ENCODE data around the gene SLC39A13. TPM values are rescaled to one million over a fixed set of nuclear protein-coding genes. Genes with fewer than 3 reads are reported as not detected.
A peak's percentile ranks its signal among the peaks of the same experiment; 100 is the strongest.

Gene SLC39A13
- total and polyA plus RNA-seq, 8 donors = 14.6 to 55.6 (median 22.4) TPM

DNA sequence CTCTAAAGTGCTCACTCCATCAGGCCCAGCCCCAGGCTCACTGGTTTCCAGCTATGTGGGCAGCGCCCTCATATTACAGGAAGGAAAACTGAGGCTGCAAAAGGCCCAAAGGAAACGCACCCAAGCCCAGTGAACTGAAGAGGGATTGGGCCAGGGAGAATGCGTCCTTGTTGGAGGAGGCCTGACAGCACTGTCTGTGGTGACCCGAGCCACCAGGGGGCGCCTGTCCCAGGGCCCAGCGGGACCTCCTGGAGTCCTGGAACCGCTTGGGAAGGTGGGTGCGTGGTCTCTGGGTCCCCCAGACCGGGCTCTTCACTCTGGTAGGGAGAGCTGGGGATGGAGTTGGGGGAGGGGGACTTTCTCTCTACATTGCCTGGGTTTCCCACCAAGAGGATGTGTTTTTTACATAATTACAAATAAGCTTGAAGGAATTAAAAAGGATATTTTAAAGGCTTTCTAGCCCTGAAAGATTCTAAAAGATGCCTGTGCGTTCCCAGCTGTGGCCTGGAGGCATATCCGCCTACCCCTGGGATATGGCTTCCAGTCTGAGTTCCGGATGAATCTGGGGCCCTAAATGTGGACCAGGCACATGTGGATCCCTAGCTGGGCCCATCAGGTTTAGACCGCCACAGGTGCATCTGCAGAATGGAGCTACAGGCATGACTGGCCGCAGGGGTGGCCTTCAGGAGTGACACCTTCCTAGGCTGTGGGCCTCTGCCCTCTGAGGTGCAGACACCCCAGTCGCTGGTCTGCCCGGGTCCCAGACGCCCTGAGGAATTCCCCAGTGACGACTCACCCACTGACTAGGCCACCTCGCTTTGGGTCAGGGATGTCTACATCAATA, 34.3 kb upstream of the SLC39A13 start:
- no peaks in the 10 kb centered on the region for H3K4me1 ChIP-seq
- no peaks in the 10 kb centered on the region for H3K9me3 ChIP-seq
- H3K4me3 ChIP-seq = no peak overlapping the region
- H3K27ac ChIP-seq = no peak overlapping the region
- ATAC-seq = peak; percentile 88 to 95 (median 90)
- H3K27me3 ChIP-seq = no peaks in the 10 kb centered on the region
- peak; percentile 68 to 96 (median 82) for DNase-seq
- no peak for FAIRE-seq
- H3K36me3 ChIP-seq = no peaks in the 10 kb centered on the region
- WGBS, 2 donors = 36 to 43% methylated on average over 19 of the region's 19 CpGs
- intact Hi-C loops (cut with DNase I) = loop anchor here in 1 of 3 donors (10.0 kb wide), 1 partner anchor 71 kb away; the partner anchor contains the start of gene RAPSN
- TF ChIP-seq, protein P1, sequence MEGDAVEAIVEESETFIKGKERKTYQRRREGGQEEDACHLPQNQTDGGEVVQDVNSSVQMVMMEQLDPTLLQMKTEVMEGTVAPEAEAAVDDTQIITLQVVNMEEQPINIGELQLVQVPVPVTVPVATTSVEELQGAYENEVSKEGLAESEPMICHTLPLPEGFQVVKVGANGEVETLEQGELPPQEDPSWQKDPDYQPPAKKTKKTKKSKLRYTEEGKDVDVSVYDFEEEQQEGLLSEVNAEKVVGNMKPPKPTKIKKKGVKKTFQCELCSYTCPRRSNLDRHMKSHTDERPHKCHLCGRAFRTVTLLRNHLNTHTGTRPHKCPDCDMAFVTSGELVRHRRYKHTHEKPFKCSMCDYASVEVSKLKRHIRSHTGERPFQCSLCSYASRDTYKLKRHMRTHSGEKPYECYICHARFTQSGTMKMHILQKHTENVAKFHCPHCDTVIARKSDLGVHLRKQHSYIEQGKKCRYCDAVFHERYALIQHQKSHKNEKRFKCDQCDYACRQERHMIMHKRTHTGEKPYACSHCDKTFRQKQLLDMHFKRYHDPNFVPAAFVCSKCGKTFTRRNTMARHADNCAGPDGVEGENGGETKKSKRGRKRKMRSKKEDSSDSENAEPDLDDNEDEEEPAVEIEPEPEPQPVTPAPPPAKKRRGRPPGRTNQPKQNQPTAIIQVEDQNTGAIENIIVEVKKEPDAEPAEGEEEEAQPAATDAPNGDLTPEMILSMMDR (IDR thresholded peaks at IDR 0.05) = peak; percentile 83 to 95 (median 91)

DNA sequence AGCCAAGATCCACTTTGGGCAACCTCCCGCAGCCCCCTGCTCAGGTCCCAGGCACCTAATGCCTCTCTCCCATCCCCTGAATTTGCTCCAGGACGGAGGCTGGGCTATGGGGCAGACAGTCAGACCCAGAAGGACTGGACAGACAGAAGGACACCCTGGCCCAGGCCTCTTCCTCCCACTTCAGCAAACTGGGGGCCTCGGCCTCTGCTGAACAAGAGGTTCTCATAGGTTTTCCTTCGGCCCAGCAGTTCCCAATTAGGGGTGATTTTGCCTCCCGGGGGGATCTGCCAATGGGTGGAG, 33.7 kb upstream of the SLC39A13 start:
- TF ChIP-seq, protein P1 (IDR thresholded peaks at IDR 0.05) = no peak
- Histone ChIP-seq H3K9me3 (no peaks in the 10 kb centered on the region), H3K4me1 (no peaks in the 10 kb centered on the region), H3K27ac (no peak overlapping the region), H3K36me3 (no peaks in the 10 kb centered on the region), H3K27me3 (no peaks in the 10 kb centered on the region), H3K4me3 (no peak overlapping the region)
- intact Hi-C loops (cut with DNase I) = loop anchor here in 2 of 3 donors (5.0 to 10.0 kb wide), 2 partner anchors 70 to 73 kb away; partner anchors contain the start of gene RAPSN (in 2 of the 2)
- ATAC-seq = no peak
- no peak for FAIRE-seq
- DNase-seq = no peak
- 72 to 81% methylated on average over 5 of the region's 5 CpGs for WGBS, 2 donors

DNA sequence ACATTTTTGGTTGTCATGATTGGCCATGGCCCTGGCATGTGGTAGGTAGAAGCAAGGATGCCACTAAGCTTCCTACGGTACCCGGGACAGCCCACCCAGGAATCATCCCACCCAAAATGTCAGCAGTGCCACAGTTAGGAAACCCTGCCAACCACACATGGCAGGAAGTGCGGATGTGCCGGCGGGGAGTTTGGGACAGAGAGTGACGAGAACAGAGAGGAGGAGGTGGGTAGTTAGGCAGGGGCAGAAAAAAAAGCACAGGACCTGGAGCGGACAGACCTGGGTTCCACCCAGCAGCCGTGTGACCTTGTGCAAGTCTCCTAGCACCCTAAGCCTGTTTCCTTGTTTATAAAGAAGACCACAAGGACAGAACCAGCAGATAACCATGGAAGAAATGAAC, 33.4 kb upstream of the SLC39A13 start:
- intact Hi-C loops (cut with DNase I) = loop anchor here in 2 of 3 donors (5.0 to 10.0 kb wide), 2 partner anchors 70 to 72 kb away; partner anchors contain the start of gene RAPSN (in 2 of the 2)
- DNase-seq = no peak

DNA sequence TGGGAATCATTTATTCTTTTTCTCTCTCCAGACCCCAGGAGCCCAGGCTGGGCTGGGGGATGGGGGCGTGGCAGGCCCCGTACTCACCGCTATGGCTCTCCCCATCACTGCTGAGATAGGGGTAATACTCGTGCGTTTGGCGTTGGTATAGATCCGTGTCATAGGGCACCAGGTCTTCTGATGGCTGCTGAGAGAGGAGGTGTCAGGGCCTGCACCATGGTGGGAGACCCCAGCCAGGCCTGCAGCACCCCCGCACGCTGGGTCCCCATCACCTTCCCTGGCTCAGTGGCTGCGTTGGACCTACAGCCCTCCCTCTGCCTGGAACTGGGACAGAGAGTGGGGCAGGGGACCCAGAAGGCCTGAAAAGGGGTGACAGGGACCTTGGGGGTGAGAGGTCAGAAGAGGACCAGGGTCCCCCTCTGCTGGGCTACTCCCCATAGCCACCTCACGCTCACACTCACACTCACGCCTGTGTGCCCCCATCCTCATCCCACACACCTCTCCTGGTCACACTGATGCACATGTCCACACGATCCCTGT, 32.8 kb upstream of the SLC39A13 start:
- no peaks in the 10 kb centered on the region for H3K36me3 ChIP-seq
- H3K27me3 ChIP-seq = no peaks in the 10 kb centered on the region
- H3K27ac ChIP-seq = no peak overlapping the region
- TF ChIP-seq, protein P1 (IDR thresholded peaks at IDR 0.05) = no peak
- WGBS, 2 donors = 75 to 83% methylated on average over 13 of the region's 13 CpGs
- no peak for ATAC-seq
- no peak for FAIRE-seq
- H3K4me3 ChIP-seq = peak overlapping the region in 1 of 4 donors; percentile 25
- intact Hi-C loops (cut with DNase I) = loop anchor here in 2 of 3 donors (5.0 to 10.0 kb wide), 2 partner anchors 69 to 72 kb away; partner anchors contain the start of gene RAPSN (in 2 of the 2)
- DNase-seq = no peak
- H3K9me3 ChIP-seq = no peaks in the 10 kb centered on the region
- H3K4me1 ChIP-seq = no peaks in the 10 kb centered on the region

More for the DNA sequence above, 33.4 kb upstream of the SLC39A13 start:
- no peaks in the 10 kb centered on the region for H3K27me3 ChIP-seq
- H3K27ac ChIP-seq = no peak overlapping the region
- H3K9me3 ChIP-seq = no peaks in the 10 kb centered on the region
- H3K36me3 ChIP-seq = no peaks in the 10 kb centered on the region
- ATAC-seq (no peak), FAIRE-seq (no peak)
- peak overlapping the region in 1 of 4 donors; percentile 25 for H3K4me3 ChIP-seq
- TF ChIP-seq, protein P1 (IDR thresholded peaks at IDR 0.05) = no peak
- 62 to 77% methylated on average over 8 of the region's 8 CpGs for WGBS, 2 donors
- H3K4me1 ChIP-seq = no peaks in the 10 kb centered on the region

All from pancreas (tissue), 10 donors.